Measurements from ENCODE around the gene SH2D7. TPM values are rescaled to one million over a fixed set of nuclear protein-coding genes. Genes with fewer than 3 reads are reported as not detected.

Gene SH2D7
- not detected in 2 replicates for polyA plus RNA-seq (2014; cell fraction: cytosol; rRNA removed)
- polyA plus RNA-seq (2014; cell fraction: nucleus; rRNA removed), result not detected in 2 replicates

- DNase-seq (ENCODE audit: low spot score), result no peak
Measured at GRCh38 chr15:78092261-78093041, at the start of gene SH2D7. SH2D7 (plus strand) TSS chr15:78092561; CDS start chr15:78092585, 24 bp downstream.

GRCh38 chr15:78044407-78045155, 47.8 kb upstream of the SH2D7 start:
- DNase-seq (ENCODE audit: low spot score), result no peak

- DNase-seq (ENCODE audit: low spot score), result no peak
Measured at GRCh38 chr15:78045189-78045588, 47.2 kb upstream of the SH2D7 start.

DNA sequence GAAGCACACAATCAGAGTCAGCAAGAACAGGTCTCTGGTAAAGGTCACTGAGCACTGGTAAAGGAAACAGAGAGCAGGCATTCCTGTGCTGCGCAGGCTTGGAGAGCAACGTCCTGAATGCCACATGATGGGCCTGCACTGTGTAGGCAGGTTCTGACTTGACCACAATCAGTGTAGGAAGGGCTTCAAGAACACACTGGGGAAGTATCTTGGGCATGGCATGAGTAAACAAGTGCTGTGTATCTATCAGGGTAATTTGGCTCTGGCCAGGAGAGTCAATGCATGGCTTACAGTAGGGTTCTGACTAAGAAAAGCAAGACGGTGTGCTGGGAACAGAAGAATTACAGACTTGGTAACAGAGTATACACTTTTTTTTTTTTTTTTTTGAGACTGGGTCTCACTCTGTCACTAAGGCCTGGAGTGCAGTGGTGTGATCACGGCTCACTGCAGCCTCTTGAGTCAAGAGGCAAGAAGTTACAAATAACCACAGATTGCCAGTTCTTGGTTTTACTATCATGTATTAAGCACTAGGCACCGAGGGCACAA, 45.5 kb upstream of the SH2D7 start:
- no peak for DNase-seq (ENCODE audit: low spot score)

- DNase-seq (ENCODE audit: low spot score), result no peak
Measured at GRCh38 chr15:78047761-78048627, 44.4 kb upstream of the SH2D7 start.

- no peak for DNase-seq (ENCODE audit: low spot score)
Measured at GRCh38 chr15:78048628-78048920, 43.8 kb upstream of the SH2D7 start.

DNA sequence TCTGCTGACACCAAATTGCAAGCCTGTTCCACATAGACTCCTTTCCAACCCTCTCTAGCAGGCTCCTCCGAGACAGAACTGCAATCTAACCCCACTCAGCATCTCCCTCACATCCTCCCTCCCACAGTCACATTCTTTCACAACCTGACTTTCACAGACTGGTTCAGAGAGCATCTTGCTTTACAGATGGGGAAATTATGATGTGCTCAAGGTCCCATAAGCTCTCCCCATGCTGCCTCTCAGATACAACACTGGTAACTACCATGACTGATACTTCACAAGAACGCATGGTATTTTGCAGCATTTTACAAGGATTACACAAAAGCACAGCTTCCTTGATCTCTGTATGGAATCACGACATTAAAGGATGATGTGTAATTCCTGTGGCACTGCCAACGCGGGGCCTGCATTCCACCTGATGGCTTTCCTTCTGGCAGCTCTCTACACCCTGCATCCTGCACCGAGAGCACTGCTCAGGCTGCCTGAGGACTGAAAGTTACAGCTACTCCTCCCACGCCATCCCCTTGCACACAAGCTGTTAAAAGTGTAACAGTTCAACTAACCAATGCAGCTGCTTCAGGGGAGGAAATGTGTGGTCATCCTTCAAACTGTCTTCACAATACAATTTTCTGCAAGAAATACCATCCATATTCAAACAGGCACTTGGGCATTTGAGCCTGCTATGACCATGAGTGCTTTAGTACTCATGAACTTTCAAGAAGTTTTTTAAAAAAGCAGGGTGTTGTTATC, 42.5 kb upstream of the SH2D7 start:
- no peak for DNase-seq (ENCODE audit: low spot score)

- no peak for DNase-seq (ENCODE audit: low spot score)
Measured at GRCh38 chr15:78050441-78050809, 41.9 kb upstream of the SH2D7 start.

GRCh38 chr15:78050826-78051225, 41.5 kb upstream of the SH2D7 start:
- no peak for DNase-seq (ENCODE audit: low spot score)

- DNase-seq (ENCODE audit: low spot score), result no peak
Measured at GRCh38 chr15:78051596-78051995, 40.8 kb upstream of the SH2D7 start.

DNA sequence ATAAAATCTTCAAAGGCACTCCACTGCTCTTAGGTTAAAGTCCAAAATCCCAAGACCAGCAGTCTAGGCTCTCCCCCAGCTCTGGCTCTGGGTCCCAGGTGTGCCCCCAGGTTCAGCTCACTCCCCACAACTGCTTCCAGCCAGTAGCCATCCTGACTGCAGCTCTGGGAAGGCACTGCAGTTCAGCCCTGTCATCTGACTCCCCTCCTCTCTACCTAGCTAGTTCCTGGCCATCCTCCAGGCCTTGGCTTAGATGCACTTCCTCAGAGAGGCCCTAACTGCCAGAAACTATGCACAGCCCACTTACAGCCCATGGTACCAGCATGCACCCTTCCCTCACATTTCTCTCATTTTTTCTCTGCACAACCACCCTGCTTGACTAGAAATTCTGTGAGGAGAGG, 40.4 kb upstream of the SH2D7 start:
- DNase-seq (ENCODE audit: low spot score), result no peak

DNA sequence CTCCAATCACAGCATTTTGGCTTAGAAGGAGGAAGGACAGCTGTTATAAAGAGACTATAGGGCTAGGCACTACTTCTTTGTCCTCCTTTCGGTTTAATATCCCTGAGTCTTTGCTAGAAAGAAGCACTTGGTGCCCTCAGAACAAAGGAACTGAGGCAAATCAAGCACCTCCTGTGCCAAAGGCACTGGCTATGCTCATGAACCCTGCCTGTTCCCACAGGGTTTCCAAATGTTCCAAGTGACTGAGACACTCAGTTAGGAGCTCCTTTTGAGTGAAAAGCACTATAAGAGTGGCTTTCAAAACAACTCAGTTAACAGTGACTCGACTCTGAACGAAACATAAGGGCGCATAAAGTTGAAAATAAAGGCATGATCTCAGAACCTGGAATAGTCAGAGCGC, 39.8 kb upstream of the SH2D7 start:
- no peak for DNase-seq (ENCODE audit: low spot score)

- no peak for DNase-seq (ENCODE audit: low spot score)
Measured at GRCh38 chr15:78054518-78054917, 37.8 kb upstream of the SH2D7 start.

DNA sequence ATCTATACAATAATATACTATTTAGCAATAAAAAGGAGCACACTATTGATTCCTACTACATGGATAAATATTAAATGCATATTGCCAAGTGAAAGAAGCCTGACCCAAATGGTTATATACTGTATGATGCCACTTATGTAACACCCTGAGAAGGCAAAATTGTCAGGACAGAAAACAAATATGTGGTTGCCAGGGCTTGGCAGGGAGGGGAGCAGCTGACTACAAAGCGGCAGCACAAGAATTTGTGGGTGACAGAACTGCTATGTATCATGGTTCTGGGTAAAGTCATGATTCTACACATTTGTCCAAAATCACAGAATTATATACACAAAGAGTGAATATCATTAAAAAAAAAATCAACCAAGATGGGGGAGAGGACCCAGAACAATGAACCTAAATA, 37.4 kb upstream of the SH2D7 start:
- no peak for DNase-seq (ENCODE audit: low spot score)

DNA sequence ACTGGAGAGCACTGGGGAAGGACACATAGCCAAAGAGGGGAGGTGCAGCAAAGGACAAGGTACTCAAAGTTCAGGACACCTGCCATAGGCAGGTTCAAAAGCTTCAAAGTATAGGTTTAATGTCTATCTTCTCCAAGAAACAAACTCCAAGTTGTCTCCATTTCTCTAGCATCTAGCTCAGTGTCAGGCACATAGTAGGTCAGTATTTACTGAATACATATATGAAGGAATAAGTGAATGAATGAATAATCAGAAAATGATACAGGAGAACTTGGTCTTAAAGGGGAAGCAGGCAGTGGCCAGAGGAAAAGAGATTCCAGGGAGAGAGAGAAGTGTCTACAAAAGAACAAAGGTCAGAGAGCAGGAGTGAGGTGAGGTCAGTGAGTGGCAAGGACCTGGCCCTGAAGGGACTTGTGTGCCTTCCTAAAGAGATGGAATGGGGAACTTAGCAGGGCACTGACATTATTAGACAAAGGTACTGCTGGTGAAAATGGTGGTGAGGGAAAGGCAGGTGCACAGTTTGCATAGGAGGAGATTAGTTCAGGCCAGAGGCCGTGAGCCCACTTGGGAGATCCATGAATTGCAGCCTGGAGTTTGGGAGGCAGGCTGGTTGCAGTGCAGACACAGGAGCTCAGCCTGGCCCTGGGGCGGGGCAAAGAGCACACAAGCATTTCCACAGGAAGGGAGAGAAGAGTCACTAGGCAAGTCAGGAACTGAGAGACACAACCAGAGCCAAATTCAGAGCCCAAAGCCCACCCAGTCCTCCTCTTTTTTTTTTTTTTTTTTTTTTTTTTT, 36.2 kb upstream of the SH2D7 start:
- no peak for DNase-seq (ENCODE audit: low spot score)

- DNase-seq (ENCODE audit: low spot score), result no peak
Measured at GRCh38 chr15:78056714-78057269, 35.6 kb upstream of the SH2D7 start.

GRCh38 chr15:78057803-78058202, 34.6 kb upstream of the SH2D7 start:
- no peak for DNase-seq (ENCODE audit: low spot score)

- DNase-seq (ENCODE audit: low spot score), result no peak
Measured at GRCh38 chr15:78058401-78058935, 33.9 kb upstream of the SH2D7 start.

DNA sequence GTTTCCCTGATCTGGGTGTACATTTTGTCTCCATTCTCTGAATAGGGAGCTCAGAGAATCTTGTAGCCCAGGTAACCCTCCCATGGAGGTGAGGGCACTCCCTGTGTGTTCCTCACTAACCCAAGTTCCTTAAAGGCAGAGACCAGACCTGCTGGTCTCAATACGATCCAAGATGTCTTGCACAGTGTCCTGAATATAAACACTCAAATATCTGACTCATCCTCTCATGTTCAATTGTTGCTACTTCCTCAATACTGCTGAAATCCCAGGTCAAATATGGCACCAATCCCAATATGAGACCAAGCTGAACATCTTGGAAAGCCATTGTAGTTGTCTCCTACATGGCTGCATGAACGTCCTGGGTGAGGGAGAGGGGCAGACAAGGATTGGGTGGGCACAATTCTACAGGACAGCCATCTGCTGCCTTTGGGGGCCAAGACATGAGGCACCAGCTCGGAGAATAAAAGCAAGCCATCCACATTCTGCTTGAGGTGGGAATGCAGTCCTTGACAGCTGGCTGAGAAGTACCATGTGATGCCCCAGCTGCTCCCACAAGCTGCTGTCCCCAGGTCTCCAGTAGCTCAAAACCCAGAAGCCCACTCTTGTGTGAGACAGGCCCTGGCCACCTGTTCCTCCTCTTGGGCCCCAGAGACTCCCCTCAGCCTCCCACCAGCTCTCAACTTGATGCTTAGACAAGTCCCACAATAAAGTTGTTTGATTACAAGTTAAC, 33.1 kb upstream of the SH2D7 start:
- no peak for DNase-seq (ENCODE audit: low spot score)
